Uterus (tissue), 2 donors: ENCODE data around the gene PPFIA3.
A peak's percentile ranks its signal among the peaks of the same experiment; 100 is the strongest.

Experiments used
- POLR2A ChIP-seq, 2 donors: fragments of 450-650 bp; IDR thresholded peaks; one replicate each; pipeline ENCODE4 v1.6.1; 2016; ENCODE audit warnings: antibody characterized with exemption in 2 of 2, mild to moderate bottlenecking in 1 of 2, moderate library complexity in 1 of 2
- TF ChIP-seq, protein P1 (sequence below), 4 experiments: fragments of 200-600 bp in 2 of 4; fragments of 450-650 bp in 2 of 4; sonication (generic) in 2 of 4; IDR thresholded peaks; one replicate each; pipeline ENCODE4 v1.5.1; 2016 to 2019; ENCODE audit warnings: antibody characterized with exemption in 4 of 4, mild to moderate bottlenecking in 2 of 4, moderate library complexity in 1 of 4

DNA sequence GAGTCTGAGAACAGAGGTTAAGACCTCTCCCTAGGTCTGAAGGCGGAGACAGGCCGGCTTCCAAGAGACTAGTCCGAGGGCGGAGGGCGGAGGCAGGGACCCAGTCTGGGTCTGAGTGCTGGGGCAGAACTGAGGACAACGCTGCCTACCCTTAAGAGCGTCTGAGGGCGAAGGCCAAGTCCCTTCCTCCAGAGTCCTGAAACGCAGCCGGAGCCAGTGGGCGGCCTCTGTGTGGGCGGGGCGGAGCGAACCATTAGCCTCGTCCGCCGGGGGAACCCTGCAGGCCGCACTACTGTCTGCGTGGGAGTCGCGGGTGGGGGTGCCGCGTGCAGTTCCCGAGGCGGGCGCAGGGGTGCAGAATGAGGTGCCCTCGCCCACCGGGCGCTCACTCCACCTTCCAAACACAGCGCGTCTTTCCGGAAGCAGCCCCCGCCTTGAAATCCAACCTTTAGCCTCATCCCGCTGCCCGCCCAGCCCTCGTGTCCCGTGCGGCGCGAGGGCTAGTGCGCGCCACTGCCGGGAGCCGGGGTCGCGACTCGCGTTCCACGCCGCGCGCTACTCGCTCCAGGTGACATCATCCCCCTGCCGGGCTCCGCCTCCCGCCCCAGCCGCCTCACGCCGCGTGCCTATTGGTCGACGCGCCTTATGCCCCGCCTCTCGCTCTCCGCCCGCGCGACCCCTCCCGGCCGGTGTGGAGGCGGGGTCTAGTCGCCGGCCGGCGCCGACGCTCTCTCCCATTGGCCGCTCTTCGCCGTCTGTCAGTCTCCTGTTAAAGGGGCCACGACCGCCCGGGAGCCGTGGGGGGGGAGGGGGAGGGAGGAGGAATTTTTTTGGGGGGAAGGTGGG lies 556 bp upstream of the PPFIA3 start, which contains the start of gene C19orf73:
- TF ChIP-seq, protein P1, sequence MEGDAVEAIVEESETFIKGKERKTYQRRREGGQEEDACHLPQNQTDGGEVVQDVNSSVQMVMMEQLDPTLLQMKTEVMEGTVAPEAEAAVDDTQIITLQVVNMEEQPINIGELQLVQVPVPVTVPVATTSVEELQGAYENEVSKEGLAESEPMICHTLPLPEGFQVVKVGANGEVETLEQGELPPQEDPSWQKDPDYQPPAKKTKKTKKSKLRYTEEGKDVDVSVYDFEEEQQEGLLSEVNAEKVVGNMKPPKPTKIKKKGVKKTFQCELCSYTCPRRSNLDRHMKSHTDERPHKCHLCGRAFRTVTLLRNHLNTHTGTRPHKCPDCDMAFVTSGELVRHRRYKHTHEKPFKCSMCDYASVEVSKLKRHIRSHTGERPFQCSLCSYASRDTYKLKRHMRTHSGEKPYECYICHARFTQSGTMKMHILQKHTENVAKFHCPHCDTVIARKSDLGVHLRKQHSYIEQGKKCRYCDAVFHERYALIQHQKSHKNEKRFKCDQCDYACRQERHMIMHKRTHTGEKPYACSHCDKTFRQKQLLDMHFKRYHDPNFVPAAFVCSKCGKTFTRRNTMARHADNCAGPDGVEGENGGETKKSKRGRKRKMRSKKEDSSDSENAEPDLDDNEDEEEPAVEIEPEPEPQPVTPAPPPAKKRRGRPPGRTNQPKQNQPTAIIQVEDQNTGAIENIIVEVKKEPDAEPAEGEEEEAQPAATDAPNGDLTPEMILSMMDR (IDR thresholded peaks at IDR 0.05): peak in 2 of 4 experiments; percentile 31 to 33
- TF ChIP-seq POLR2A (IDR thresholded peaks at IDR 0.05): peak; percentile 70 to 80
